Stimulated activated CD8-positive, alpha-beta memory T cell treated with anti-CD3 and anti-CD28 coated beads, Interleukin-7, amount 100 ng/mL, for 48 hours (primary cell): ENCODE results near the gene SKIDA1.

ENCODE experiments used
- DNase-seq, 2 donors: peaks; one replicate each; pipeline ENCODE4 v3.0.0-alpha.2; 2020; ENCODE audit warnings: low read depth in 1 of 2; ENCODE audit errors: extremely low read depth in 1 of 2

The SKIDA1 gene

DNA sequence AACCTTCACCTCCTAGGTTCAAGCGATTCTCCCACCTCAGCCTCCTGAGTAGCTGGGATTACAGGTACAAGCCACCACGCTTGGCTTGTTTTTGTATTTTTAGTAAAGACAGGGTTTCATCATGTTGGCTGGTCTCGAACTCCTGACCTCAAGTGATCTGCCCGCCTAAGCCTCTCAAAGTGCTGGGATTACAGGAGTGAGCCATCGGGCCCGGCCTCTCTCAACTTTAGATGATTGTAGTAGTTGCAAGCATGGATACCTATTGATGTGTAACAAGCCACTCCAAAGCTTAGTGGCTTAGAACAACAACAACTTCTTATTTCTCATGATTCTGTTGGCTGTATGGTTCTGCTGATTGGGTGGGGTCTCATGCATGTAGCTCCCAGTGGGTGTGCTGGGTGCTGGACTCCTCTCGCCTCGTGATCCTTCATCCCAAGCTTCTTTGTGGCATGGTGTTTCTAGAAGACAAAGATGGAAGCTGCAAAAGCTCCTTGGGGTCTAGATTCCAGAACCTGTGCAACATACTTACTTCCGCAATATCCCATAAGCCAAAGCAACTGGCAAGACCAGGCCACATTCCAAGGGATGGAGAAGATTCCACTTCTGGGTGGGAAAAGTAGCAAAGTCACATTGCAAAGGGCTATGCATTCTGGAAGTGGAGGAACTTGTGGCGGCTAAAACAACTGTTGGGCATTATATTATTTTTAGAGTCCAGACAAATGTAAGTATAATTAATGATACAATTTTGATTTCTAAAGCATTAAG is 37.9 kb downstream of the SKIDA1 start:
- no peak for DNase-seq

DNA sequence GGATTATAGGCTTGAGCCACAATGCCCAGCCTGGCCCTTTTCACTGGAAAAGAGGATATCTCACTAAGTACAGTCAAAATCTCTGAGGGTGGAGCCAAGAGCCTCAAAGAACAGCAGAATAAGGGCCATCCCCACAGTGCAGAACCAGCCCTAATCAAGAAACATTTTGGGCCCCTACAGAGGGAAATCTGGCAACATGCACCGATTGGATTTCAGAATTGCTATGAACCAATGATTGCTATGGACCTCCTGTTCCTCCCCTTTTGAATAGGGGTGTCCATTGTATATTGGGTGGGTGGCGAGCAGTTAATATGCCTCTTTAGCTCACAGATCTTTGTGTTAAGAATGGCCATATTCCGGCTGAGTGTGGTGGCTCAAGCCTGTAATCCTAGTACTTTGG is 42.7 kb downstream of the SKIDA1 start:
- no peak for DNase-seq

DNA sequence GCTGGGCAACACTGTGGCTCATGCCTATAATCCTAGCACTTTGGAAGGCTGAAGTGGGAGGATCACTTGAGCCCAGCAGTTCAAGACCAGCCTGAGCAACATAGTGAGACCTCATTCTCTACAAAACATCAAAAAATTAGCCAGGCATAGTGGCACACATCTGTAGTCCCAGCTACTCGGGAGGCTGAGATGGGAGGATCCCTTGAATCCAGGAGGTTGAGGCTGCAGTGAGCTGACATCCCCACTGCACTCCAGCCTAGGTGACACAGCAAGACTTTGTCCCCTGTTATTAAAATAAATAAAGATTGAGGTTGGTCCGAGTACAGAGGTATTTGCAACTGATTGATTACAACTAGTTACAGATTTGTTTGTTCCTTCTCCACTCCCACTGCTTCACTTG is 44.1 kb downstream of the SKIDA1 start:
- DNase-seq, result no peak

DNA sequence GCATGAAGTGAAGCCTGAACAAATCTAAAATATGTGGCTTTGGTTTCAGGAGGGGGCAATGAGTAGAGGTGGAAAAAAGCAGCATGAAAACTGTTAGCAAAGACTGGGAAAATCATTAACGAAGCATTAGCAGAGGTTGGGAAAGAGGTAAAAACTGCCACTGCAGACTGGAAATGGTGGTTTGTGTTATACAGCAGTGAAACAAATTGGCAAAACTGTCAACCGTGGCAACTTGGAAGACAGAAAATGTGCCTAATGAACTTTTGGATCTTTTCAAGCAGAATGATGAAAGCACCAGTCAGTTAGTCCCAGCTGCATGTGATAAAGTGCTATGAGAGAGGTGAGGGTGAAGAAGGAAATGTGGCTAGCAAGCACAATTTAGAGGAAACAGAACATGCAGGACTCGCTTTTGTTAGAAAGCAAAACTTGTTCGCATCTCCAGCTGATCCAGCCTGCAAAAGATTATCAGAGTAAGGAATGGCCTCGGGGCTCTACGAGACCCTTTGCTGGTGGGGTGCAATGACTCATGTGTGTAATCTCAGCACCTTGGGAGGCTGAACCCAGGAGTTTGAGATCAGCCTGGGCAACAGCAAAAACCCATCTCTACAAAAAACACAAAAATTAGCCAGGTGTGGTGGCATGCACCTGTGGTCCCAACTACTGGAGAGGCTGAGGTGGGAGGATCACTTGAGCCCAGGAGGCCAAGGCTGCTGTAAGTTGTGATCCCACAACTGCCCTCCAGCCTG is 45.7 kb downstream of the SKIDA1 start:
- no peak for DNase-seq

DNA sequence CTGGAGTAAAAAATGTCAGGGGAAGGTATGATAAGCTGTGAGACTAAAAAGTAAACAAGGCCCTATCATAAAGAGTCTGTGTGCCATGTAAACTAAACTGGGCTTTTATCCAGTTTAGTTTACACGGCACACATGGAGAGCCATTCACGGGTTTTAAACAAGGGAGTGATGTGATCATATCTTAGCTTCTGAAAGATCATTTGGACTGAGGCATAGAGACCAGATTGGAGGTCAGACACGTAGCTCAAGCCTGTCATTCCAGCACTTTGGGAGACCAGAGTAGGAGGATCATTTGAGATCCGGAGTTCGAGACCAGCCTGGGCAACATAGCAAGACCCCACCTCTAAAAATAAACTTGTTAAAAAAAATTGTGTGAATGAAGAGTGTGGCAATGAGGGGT is 50.1 kb downstream of the SKIDA1 start:
- no peak for DNase-seq

DNA sequence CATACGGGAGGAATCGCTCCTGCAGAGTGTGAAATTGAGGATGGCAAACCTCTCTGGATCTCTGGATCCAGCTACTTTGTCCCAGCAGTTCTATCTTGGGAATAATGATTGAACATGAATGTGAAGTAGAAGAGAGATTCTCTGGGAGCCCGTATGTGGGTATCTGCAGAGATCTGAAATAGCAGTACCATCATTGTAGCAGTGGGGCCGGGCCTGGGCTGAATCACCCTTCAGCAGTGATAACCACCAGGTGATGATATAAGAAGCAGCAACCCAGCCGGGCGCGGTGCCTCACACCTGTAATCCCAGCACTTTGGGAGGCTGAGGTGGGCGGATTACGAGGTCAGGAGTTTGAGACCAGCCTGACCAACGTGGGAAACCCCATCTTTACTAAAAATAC is 51.9 kb downstream of the SKIDA1 start:
- no peak for DNase-seq

DNA sequence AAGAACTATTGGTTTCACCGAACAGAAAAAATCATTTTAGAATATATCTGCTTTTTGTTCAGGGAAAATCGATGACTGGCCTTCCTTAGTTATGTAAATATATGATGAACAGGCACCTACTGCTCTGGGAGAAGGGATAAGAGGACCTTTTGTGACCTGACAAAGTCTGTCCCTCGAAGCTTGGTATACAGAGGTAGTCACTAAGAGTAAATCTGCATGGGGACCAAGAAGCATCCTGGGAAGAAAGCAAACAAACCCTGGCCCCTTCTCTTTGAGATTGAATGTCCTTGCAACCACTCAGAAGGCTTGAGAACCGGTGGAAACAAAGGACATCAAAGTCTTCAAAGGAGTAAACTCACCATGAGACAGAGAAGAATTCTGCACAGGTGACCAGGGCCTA is 52.3 kb downstream of the SKIDA1 start:
- DNase-seq, result no peak

DNA sequence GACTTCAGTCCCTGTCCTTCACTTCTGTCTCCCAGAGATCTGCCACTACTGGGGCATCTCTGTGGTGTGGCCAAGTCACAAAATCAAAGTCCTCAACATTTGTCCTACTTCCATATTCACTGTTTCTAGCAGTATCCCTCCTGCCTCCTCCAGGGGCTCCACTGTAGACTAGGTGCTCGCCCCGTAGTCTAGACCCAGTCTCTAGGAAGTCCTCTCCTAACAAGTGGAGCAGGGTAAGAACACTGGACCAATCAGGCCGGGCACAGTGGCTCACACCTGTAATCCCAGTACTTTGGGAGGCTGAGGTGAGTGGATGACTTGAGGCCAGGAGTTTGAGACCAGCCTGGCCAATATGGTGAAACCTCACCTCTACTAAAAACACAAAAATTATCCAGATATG is 57.4 kb downstream of the SKIDA1 start:
- no peak for DNase-seq

DNA sequence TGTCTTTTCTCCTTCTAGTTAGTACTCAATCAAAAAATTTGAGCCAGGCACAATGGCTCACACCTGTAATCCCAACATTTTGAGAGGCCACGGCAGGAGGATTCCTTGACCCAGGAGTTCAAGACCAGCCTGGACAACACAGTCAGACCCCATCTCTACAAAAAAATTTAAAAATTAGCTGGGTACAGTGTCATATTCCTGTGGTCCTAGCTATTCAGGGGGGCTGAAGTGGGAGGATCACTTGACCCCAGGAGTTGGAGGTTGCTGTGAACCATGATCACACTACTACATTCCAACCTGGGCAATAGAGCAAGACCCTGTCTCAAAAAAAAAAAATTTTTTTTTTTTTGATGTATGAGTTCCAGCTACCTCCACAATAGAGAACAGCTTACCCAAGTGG is 57.8 kb downstream of the SKIDA1 start:
- DNase-seq, result no peak

DNA sequence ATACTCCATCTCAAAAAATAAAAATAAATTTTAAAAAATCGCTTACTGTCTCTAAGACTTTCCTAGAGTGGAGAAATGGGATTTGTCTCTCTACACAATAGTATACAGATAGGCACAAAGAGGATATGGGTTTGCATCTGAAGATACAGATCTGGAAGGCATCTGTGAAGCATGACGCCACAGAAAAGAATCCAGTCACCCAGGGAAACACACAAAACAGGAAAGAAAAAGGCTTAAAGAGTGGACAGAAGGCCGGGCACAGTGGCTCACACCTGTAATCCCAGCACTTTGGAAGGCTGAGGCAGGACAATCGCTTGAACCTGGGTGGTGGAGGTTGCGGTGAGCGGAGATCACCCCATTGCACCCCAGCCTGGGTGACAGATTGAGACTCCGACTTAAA is 61.3 kb downstream of the SKIDA1 start:
- DNase-seq, result no peak
